Astrocyte (in vitro differentiated cells and primary cell): ENCODE measurements around the gene UGT1A6. TPM values are rescaled to one million over a fixed set of nuclear protein-coding genes. Genes with fewer than 3 reads are reported as not detected.

ENCODE experiments used
- DNase-seq: peaks from one replicate; pipeline ENCODE4 v3.0.0-alpha.2; 2010; ENCODE audit warnings: low read depth
- FAIRE-seq: peaks from 2 replicates; lab custom pipeline; 2011; peaks lifted over from hg19 to GRCh38; lab: Jason Lieb, UNC
- H2AFZ ChIP-seq: 2 replicates; pipeline ENCODE4 v1.6.0; 2012; ENCODE audit warnings: low read depth, low read length, inconsistent platforms
- H3K27ac ChIP-seq: 2 replicates; pipeline ENCODE4 v1.5.1; 2011; ENCODE audit warnings: low read depth, low read length, inconsistent platforms
- H3K27me3 ChIP-seq: 2 replicates; pipeline ENCODE4 v1.6.0; 2011; ENCODE audit warnings: low read length, inconsistent platforms; ENCODE audit not compliant: insufficient read depth
- H3K36me3 ChIP-seq: 2 replicates; pipeline ENCODE4 v1.5.1; 2011; ENCODE audit warnings: low read length, inconsistent platforms; ENCODE audit not compliant: insufficient read depth
- H3K4me1 ChIP-seq: 2 replicates; pipeline ENCODE4 v1.5.1; 2011; ENCODE audit warnings: low read length, inconsistent platforms; ENCODE audit not compliant: insufficient read depth
- H3K4me2 ChIP-seq: 2 replicates; pipeline ENCODE4 v1.6.0; 2012; ENCODE audit warnings: low read length, inconsistent platforms
- H3K4me3 ChIP-seq: 2 replicates; pipeline ENCODE4 v1.5.1; 2011; ENCODE audit warnings: low read depth, mild to moderate bottlenecking, low read length, inconsistent platforms; ENCODE audit not compliant: insufficient read depth
- H3K79me2 ChIP-seq: 2 replicates; pipeline ENCODE4 v1.6.0; 2012; ENCODE audit warnings: mild to moderate bottlenecking, low read length, inconsistent platforms; ENCODE audit not compliant: insufficient read depth
- H3K9ac ChIP-seq: 2 replicates; pipeline ENCODE4 v1.6.0; 2012; ENCODE audit warnings: mild to moderate bottlenecking, low read length, inconsistent platforms
- H3K9me3 ChIP-seq: 2 replicates; pipeline ENCODE4 v1.5.1; 2012; ENCODE audit warnings: low read depth, mild to moderate bottlenecking, low read length, inconsistent platforms; ENCODE audit not compliant: insufficient read depth
- H4K20me1 ChIP-seq: 2 replicates; pipeline ENCODE4 v1.6.0; 2012; ENCODE audit warnings: low read length, inconsistent platforms; ENCODE audit not compliant: insufficient read depth
- H3K27ac Mint-ChIP-seq: one replicate; pipeline ENCODE4 v1.8.0; 2021; ENCODE audit warnings: mild to moderate bottlenecking, mixed read lengths; ENCODE audit not compliant: unreplicated experiment
- H3K27me3 Mint-ChIP-seq: one replicate; pipeline ENCODE4 v1.8.0; 2021; ENCODE audit warnings: low read depth, mixed read lengths; ENCODE audit not compliant: unreplicated experiment
- H3K36me3 Mint-ChIP-seq: one replicate; pipeline ENCODE4 v1.8.0; 2021; ENCODE audit warnings: low read depth, mixed read lengths; ENCODE audit not compliant: unreplicated experiment
- H3K4me1 Mint-ChIP-seq: one replicate; pipeline ENCODE4 v1.8.0; 2021; ENCODE audit warnings: low read depth, mixed read lengths; ENCODE audit not compliant: unreplicated experiment
- H3K4me3 Mint-ChIP-seq: one replicate; pipeline ENCODE4 v1.8.0; 2021; ENCODE audit warnings: mild to moderate bottlenecking, moderate library complexity, mixed read lengths; ENCODE audit not compliant: unreplicated experiment
- H3K9me3 Mint-ChIP-seq: one replicate; pipeline ENCODE4 v1.8.0; 2021; ENCODE audit warnings: mild to moderate bottlenecking, mixed read lengths; ENCODE audit not compliant: unreplicated experiment
- CTCF ChIP-seq: IDR thresholded peaks from 2 replicates; pipeline ENCODE4 v1.5.1; 2011; ENCODE audit warnings: low read depth, mild to moderate bottlenecking, inconsistent platforms, low read length, moderate library complexity; ENCODE audit not compliant: insufficient read depth
- EZH2 ChIP-seq: IDR thresholded peaks from 2 replicates; pipeline ENCODE4 v1.6.1; 2012; ENCODE audit warnings: mild to moderate bottlenecking, low read length, inconsistent platforms; ENCODE audit not compliant: insufficient read depth
- total RNA-seq: library from RNA; stranded (reverse); gene quantifications from 2 replicates; pipeline ENCODE4 v1.2.1, GENCODE V29; 2021

The UGT1A6 gene
- total RNA-seq, 1 donor from 2014 or later = not detected

GRCh38 chr2:233702238-233702637 is 9.5 kb downstream of the UGT1A6 start:
- no peaks in the 10 kb centered on the region for H3K27me3 Mint-ChIP-seq
- no peak for TF ChIP-seq EZH2
- no peak for TF ChIP-seq CTCF
- no peaks in the 10 kb centered on the region for H3K9me3 Mint-ChIP-seq
- Histone ChIP-seq H3K4me3 (no peak overlapping the region), H3K27me3 (no peaks in the 10 kb centered on the region), H2AFZ (no peak overlapping the region), H3K36me3 (no peaks in the 10 kb centered on the region), H3K27ac (no peak overlapping the region), H3K4me1 (peaks cover 10% of the 10 kb centered on the region), H3K4me2 (no peak overlapping the region), H3K9me3 (no peaks in the 10 kb centered on the region), H3K9ac (no peak overlapping the region), H3K79me2 (no peaks in the 10 kb centered on the region), H4K20me1 (no peaks in the 10 kb centered on the region)
- H3K36me3 Mint-ChIP-seq = no peaks in the 10 kb centered on the region
- FAIRE-seq (no peak), DNase-seq (no peak)
- H3K4me3 Mint-ChIP-seq = no peak overlapping the region
- peaks cover 6% of the 10 kb centered on the region for H3K4me1 Mint-ChIP-seq
- H3K27ac Mint-ChIP-seq = no peak overlapping the region

GRCh38 chr2:233705911-233706506 is 13.3 kb downstream of the UGT1A6 start:
- Histone ChIP-seq H3K4me1 (peaks cover 13% of the 10 kb centered on the region), H2AFZ (no peak overlapping the region), H4K20me1 (no peaks in the 10 kb centered on the region), H3K79me2 (no peaks in the 10 kb centered on the region), H3K4me2 (no peak overlapping the region), H3K27ac (peak overlapping the region; percentile 40), H3K9ac (no peak overlapping the region), H3K4me3 (no peak overlapping the region), H3K9me3 (no peaks in the 10 kb centered on the region), H3K36me3 (no peaks in the 10 kb centered on the region), H3K27me3 (no peaks in the 10 kb centered on the region)
- FAIRE-seq = no peak
- Mint-ChIP-seq H3K27ac (no peak overlapping the region), H3K4me3 (no peak overlapping the region), H3K4me1 (peaks cover 7% of the 10 kb centered on the region), H3K9me3 (no peaks in the 10 kb centered on the region), H3K36me3 (no peaks in the 10 kb centered on the region), H3K27me3 (no peaks in the 10 kb centered on the region)
- TF ChIP-seq EZH2 = no peak
- DNase-seq = peak; percentile 29

GRCh38 chr2:233706720-233707119 is 14.0 kb downstream of the UGT1A6 start:
- Mint-ChIP-seq H3K4me1 (peaks cover 7% of the 10 kb centered on the region), H3K27me3 (no peaks in the 10 kb centered on the region), H3K36me3 (no peaks in the 10 kb centered on the region), H3K27ac (no peak overlapping the region), H3K4me3 (no peak overlapping the region), H3K9me3 (no peaks in the 10 kb centered on the region)
- Histone ChIP-seq H3K36me3 (no peaks in the 10 kb centered on the region), H3K9me3 (no peaks in the 10 kb centered on the region), H3K27ac (peak overlapping the region; percentile 40), H3K4me3 (no peak overlapping the region), H4K20me1 (no peaks in the 10 kb centered on the region), H3K9ac (no peak overlapping the region), H2AFZ (no peak overlapping the region), H3K4me1 (peaks cover 13% of the 10 kb centered on the region), H3K4me2 (no peak overlapping the region), H3K79me2 (no peaks in the 10 kb centered on the region), H3K27me3 (no peaks in the 10 kb centered on the region)
- no peak for FAIRE-seq
- TF ChIP-seq CTCF = no peak
- no peak for TF ChIP-seq EZH2
- DNase-seq = peak; percentile 68
